Fibroblast of villous mesenchyme (primary cell): ENCODE measurements around the gene TUBA4A. TPM values are rescaled to one million over a fixed set of nuclear protein-coding genes. Genes with fewer than 3 reads are reported as not detected.

ENCODE experiments used
- DNase-seq: peaks from one replicate; pipeline ENCODE4 v3.0.0-alpha.2; 2010; ENCODE audit warnings: low read depth
- H3K4me3 ChIP-seq: 2 replicates; pipeline ENCODE4 v1.5.1; 2011; ENCODE audit warnings: low read depth, mild to moderate bottlenecking, low read length
- CTCF ChIP-seq: IDR thresholded peaks from 2 replicates; pipeline ENCODE4 v1.5.1; 2012; ENCODE audit warnings: low read depth, mild to moderate bottlenecking, low read length; ENCODE audit not compliant: insufficient read depth
- total RNA-seq: library from RNA; depleted of rRNA; stranded (reverse); fragments of >200 nt; gene quantifications from 2 replicates; pipeline ENCODE4 v1.2.3, GENCODE V29; 2012

TUBA4A gene
- total RNA-seq, 1 donor, result 27.6 TPM

DNA sequence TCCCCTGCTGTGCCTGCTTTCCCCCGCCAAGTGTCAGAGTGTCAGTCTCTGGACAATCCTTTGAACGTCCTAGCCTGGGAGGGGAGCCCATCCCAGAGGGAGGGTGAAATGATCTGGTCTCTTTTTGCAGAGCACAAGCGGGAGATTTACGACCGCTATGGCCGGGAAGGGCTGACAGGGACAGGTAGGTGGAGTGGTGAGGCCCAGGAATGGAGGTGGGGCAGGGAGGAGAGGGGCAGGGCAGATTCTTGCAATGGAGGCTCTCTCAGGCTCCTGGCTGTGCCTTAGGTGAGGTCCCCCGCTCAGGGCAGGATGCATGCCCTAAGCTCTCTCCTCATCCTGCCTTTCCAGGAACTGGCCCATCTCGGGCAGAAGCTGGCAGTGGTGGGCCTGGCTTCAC lies 27.9 kb upstream of the TUBA4A start:
- TF ChIP-seq CTCF, result no peak

GRCh38 chr2:219280651-219281050 lies 26.9 kb upstream of the TUBA4A start:
- no peak overlapping the region for H3K4me3 ChIP-seq

More for the DNA sequence above, 27.9 kb upstream of the TUBA4A start:
- H3K4me3 ChIP-seq, result no peak overlapping the region
- DNase-seq, result no peak

GRCh38 chr2:219279916-219280516 lies 26.3 kb upstream of the TUBA4A start:
- H3K4me3 ChIP-seq, result peak overlapping the region; percentile 74
- TF ChIP-seq CTCF, result peak; percentile 1

More at GRCh38 chr2:219280651-219281050, 26.9 kb upstream of the TUBA4A start:
- DNase-seq, result no peak
- no peak for TF ChIP-seq CTCF

DNA sequence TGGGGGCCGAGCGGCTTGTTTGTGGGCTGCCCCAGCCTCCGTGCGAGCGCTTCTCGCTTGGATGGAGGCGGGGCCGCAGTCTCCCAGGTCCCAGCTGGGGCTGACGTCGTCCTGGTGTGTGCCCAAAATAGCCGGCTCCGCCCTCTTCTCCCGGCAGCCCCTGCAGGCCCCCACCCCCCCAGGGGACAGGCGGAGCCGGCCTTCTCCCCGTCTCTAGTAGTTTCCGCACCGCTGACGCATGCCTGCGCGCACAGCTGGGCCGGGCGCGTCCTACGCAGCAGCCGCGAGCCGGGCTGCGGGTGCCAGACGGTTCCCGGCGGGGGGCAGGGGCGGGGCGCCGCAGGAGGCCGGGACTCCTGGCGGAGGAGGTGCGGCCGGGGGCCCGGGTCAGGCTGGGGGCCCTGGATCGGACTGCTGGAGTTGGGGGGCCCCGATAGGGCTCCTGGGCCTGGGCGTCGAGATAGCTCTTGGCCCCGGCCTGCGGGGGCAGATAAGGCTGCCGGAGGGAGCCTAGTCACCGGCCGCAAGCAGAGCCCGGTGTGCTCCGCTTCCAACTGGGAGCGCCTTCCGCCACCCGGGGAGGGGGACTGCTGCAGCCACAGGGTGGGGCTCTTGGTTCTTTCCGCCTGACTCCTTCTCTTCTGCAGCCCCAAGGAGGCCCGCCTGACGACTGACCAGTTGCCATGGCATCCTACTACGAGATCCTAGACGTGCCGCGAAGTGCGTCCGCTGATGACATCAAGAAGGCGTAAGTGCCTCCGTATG lies 25.6 kb upstream of the TUBA4A start, which contains the start of gene DNAJB2:
Gene DNAJB2 (plus strand): TSS at position 216 of the 765 bp plus-strand sequence. CDS start 468 bp downstream, at position 684.
- TF ChIP-seq CTCF, result peak; percentile 22
- peak; percentile 99 for DNase-seq
- peak within 1 kb of the TSS; percentile 74 for H3K4me3 ChIP-seq

More at GRCh38 chr2:219279916-219280516, 26.3 kb upstream of the TUBA4A start:
- DNase-seq, result no peak

DNA sequence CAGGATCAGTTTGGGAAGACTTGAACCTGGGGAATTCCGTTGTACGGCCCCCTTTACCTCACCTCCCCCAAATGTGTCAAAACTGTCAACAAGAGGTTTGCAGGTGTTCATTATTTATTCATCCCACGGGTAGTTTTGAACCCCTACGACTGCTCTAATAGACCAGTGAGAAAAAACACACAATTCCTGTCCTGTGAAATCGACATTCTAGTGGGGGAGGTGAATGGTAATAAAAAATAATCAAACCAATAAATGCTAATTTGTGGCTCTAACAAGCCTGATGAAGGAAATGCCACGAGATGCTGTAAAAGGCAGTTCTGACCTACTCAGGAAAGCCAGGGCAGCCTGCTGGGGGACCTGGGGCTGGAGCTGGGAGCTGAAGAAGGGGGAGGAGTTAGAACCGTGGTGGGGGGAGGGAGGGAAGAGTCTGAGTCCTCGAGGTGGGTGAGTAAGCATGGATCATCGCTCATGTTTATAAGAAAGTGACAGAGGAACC lies 25.0 kb upstream of the TUBA4A start:
- no peak for TF ChIP-seq CTCF
- DNase-seq, result no peak
- H3K4me3 ChIP-seq, result peak overlapping the region; percentile 24

- peak; percentile 83 for DNase-seq
- peak; percentile 96 for TF ChIP-seq CTCF
- no peak overlapping the region for H3K4me3 ChIP-seq
Measured at GRCh38 chr2:219277703-219278654, 24.3 kb upstream of the TUBA4A start.
